Astrocyte (in vitro differentiated cells and primary cell): ENCODE results near the gene MMEL1.

Source experiments
- CTCF ChIP-seq: IDR thresholded peaks from 2 replicates; pipeline ENCODE4 v1.5.1; 2011; ENCODE audit warnings: low read depth, mild to moderate bottlenecking, inconsistent platforms, low read length, moderate library complexity; ENCODE audit not compliant: insufficient read depth
- EZH2 ChIP-seq: IDR thresholded peaks from 2 replicates; pipeline ENCODE4 v1.6.1; 2012; ENCODE audit warnings: mild to moderate bottlenecking, low read length, inconsistent platforms; ENCODE audit not compliant: insufficient read depth

- no peak for TF ChIP-seq EZH2
- no peak for TF ChIP-seq CTCF
These were observed 5.8 kb upstream of the MMEL1 start for GRCh38 chr1:2638466-2639115.
